ENCODE measurements around the gene SH3BP5L.

The SH3BP5L gene

GRCh38 chr1:248825136-248825535 lies 579 bp downstream of the SH3BP5L start:
- no peak for DNase-seq

GRCh38 chr1:248824701-248825100 lies 1.0 kb downstream of the SH3BP5L start:
- DNase-seq, result no peak

- DNase-seq, result no peak
Measured at GRCh38 chr1:248824301-248824700, 1.4 kb downstream of the SH3BP5L start.

DNA sequence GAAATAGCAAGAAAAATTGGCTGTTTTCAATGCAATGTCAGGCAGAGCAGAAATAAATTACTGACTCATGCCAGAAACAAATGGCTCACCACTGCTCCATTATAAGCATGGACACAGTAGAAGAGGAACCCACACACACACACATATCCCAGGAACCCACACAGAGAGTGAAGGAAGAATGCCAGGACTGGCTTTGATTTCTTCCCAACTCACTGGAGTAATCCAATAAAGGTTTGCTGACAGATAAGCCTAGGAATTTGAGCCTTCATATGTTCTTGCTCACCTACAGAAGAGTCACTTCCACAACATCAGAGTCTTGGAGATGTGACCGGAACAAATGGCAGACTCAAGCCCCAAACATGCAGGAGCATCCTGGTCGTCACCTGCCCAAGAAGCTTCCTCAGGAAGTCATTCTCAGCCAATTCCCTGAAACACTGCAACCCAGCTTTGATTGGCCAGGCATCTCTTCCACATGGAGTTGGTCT lies 2.2 kb downstream of the SH3BP5L start:
- DNase-seq, result no peak

DNA sequence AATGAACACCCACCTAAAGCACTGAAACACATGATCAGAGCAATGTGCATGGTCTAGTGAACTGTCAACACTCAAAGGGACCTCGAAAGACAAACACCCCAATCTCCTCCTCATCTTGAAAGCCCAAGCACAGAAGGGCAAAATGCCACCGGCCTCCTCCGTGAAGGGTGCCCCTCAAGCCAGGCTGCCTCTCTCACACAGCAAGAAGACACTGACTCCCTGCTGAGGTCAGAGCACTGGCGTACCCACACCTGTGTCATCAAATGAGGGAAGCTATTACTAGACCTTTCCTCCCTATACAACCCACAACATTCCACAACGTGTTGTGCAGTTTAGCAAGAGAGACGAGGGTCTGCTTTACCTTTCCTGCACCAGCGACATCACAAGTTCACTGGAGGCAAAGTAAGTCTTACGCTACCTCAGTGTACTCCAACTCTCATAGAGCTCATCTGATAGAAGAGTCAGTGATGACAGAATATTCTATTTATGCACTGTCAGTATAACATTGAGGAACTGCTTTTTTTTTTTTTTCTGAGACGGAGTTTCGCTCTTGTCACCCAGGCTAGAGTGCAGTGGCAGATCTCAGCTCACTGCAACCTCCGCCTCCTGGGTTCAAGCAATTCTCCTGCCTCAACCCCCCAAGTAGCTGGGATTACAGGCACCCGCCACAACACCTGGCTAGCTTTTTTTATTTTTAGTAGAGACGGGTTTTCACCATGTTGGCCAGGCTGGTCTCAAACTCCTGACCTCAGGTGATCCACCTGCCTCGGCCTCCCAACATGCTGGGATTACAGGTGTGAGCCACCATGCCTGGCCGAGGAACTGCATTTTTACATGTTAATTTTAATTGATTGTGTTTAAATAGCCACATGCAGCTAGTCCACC lies 3.3 kb downstream of the SH3BP5L start:
- no peak for DNase-seq

DNA sequence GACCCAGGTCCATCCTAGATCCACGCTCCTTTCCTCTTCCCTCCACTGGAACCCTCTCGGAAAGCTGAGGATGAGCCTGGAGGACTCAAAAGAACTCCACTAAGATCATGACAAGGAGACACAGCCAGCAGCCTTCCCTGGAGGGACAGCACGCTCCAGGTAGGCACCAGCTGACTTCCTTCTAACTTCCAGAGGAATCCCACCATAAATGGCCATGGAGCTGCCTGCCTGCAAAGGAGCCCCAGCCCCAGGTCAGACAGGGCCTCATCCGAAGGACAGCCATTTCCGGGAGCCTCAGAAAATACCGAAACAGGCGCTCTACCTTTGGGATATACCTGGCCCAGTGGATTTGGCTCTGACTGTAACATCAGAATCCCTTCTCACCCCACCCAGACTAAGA lies 4.1 kb downstream of the SH3BP5L start:
- DNase-seq, result no peak

- DNase-seq, result no peak
Measured at GRCh38 chr1:248821101-248821500, 4.6 kb downstream of the SH3BP5L start.

- DNase-seq, result no peak
Measured at GRCh38 chr1:248820041-248820585, 5.6 kb downstream of the SH3BP5L start.

DNA sequence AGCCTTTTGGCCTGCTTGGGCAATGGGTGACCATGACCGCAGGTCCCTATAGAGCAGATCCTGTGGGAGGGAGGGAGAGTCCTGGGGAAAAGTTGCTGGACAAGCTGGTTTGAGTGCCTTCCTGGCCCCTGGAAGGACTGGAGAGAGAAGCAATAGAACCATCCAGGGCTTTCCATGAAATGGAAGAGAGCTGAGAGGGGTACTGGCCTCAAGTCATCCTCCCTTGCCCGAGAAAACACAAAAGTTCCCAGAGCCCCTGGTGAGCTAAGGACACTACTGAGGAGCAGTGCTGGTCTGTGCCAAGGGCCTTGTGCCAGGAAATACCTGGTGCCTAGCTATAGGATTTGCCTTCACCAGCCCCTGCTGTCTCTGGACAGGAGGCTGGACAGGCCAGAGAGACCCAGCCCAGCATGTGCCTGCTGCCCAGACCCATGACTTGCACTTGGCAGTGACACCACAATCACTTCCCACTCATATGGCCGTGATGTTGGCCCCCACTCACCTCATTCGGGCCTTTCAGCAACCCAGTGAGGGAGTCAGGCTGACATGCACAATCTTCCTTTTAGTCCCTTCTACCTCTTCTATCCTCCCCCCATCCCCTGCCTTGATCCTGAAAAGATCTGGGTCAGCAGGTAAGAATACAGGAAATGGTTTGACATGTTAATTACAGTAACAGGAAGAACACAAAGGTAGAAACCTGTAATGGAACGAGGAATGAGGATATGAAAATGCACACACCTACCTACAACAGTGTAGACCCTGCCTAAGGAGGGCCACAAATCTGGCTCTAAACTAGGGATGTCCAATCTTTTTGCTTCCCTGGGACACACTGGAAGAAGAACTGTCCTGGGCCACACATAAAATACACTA lies 7.0 kb downstream of the SH3BP5L start:
- no peak for DNase-seq

- DNase-seq, result no peak
Measured at GRCh38 chr1:248817065-248817464, 8.7 kb downstream of the SH3BP5L start.

DNA sequence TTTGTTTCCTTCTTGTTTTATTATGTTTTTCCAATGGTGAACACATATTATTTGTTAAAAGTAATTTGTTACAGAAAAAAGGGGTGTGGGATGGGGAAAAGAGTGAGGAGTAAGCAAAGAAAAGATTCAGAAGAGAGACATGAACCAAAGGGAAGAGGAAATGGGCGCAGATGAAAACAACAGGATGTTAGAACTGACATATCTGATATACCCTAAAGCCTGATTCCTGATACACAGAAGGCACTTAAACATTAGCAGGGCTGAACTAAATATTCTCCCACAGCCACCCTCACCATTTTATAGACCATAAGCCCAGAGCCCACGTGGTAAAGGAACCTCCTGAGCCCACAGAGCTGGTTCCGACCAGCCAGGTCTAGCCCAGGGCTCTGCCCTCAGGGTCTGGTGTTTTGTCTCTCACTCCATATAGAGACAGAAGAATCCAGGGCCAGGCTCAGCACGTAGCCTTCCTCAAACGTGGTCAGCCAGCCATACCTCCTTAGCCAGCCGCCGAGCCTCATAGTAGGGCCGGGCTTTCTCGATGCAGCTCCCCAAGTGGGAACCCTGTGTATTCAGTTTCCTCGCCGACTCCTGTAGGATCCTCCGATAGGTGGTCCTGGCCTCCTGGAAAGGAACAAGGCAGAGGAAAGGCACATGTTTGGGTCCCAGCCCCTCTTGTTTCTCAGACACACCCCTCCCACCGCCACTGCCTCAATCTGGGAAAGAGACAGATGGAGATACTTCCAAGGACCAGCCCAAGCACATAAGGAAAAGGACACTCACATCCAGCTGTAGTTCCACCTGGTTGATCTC lies 9.5 kb downstream of the SH3BP5L start:
- no peak for DNase-seq

- DNase-seq, result no peak
Measured at GRCh38 chr1:248815407-248816034, 10.2 kb downstream of the SH3BP5L start.

- DNase-seq, result no peak
Measured at GRCh38 chr1:248814351-248814750, 11.4 kb downstream of the SH3BP5L start.

GRCh38 chr1:248813546-248813945 lies 12.2 kb downstream of the SH3BP5L start:
- no peak for DNase-seq

GRCh38 chr1:248812736-248813425 lies 12.8 kb downstream of the SH3BP5L start:
- DNase-seq, result no peak

- DNase-seq, result no peak
Measured at GRCh38 chr1:248811514-248812490, 13.9 kb downstream of the SH3BP5L start.

GRCh38 chr1:248810727-248811513 lies 14.8 kb downstream of the SH3BP5L start:
- no peak for DNase-seq

GRCh38 chr1:248810000-248810726 lies 15.6 kb downstream of the SH3BP5L start:
- DNase-seq, result no peak

DNA sequence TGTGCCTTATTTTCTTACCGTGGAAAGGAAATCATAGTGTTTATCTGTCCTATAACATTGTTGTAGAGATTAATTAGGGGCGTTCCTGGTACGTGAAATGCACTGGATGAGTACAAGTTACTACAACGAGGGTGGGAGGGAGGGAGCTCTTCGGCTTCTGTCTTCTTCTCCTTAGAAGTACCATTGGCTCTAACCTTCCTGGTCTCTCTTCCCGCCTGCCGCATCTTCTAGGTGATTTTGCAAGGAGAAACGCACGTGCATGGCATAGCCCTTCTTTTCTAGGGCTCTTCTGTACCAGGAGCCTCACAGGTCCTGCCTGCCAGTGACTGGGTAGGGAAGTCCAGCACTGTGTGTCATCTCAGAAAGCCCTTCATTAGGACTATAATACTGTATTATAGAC lies 16.8 kb downstream of the SH3BP5L start:
- DNase-seq, result no peak
